Aorta (tissue), 5 donors: ENCODE measurements around the gene CTIF. TPM values are rescaled to one million over a fixed set of nuclear protein-coding genes. Genes with fewer than 3 reads are reported as not detected.

Source experiments
- ATAC-seq: fragments of 200-7000 bp; cut with Tn5 transposase; one replicate; pipeline ENCODE4 v1.9.1; 2022; ENCODE audit warnings: moderate library complexity; ENCODE audit not compliant: low FRiP score
- DNase-seq, 2 donors: peaks; one replicate each; pipeline ENCODE4 v3.0.0-alpha.2; 2020
- H3K27ac ChIP-seq, 2 donors: one replicate each; pipeline ENCODE4 v1.5.1; 2013; ENCODE audit warnings: low read length in 2 of 2, mild to moderate bottlenecking in 2 of 2, moderate library complexity in 2 of 2, control low read depth in 1 of 2, inconsistent platforms in 1 of 2, low read depth in 1 of 2
- H3K27me3 ChIP-seq, 2 donors: one replicate each; pipeline ENCODE4 v1.6.1; 2013; ENCODE audit warnings: control low read depth in 1 of 2, low read length in 1 of 2, mild to moderate bottlenecking in 1 of 2, moderate library complexity in 1 of 2; ENCODE audit not compliant: insufficient read depth in 2 of 2, control insufficient read depth in 1 of 2
- H3K36me3 ChIP-seq, 2 donors: one replicate each; pipeline ENCODE4 v1.6.1; 2013; ENCODE audit warnings: control low read depth in 1 of 2, low read length in 1 of 2, mild to moderate bottlenecking in 1 of 2; ENCODE audit not compliant: insufficient read depth in 2 of 2, control insufficient read depth in 1 of 2
- H3K4me1 ChIP-seq, 2 donors: one replicate each; pipeline ENCODE4 v1.6.1; 2013; ENCODE audit warnings: low read length in 2 of 2, control low read depth in 1 of 2, mild to moderate bottlenecking in 1 of 2, moderate library complexity in 1 of 2; ENCODE audit not compliant: insufficient read depth in 2 of 2, control insufficient read depth in 1 of 2
- H3K4me3 ChIP-seq, 2 donors: one replicate each; pipeline ENCODE4 v1.5.1; 2013; ENCODE audit warnings: low read length in 2 of 2, control low read depth in 1 of 2, mild to moderate bottlenecking in 1 of 2
- H3K9me3 ChIP-seq: one replicate; pipeline ENCODE4 v1.6.1; 2013; ENCODE audit warnings: mild to moderate bottlenecking, low read length; ENCODE audit not compliant: control insufficient read depth
- WGBS, 2 donors: extraction: QIAGEN DNeasy Blood & Tissue Kit; methylation state at CpG; one replicate each; pipeline ENCODE4 v1.1.7; 2013; 5-methylcytosine and 5-hydroxymethylcytosine counted together
- intact Hi-C, 2 donors: fragments of 100-400 bp; cut with DNase I; formaldehyde crosslinking; loops; one replicate each; pipeline versions ENCODE4 v1.14.2 to v1.15.0; 2022
- polyA plus RNA-seq, 2 donors: library from polyadenylated mRNA; stranded (reverse); fragments of 200-250 nt; gene quantifications; one replicate each; pipeline ENCODE4 v1.2.3, GENCODE V29; 2013
- total RNA-seq, 2 donors: library from RNA; stranded (reverse); fragmentation: NEBNext Ultra II Directional; extraction: Animal tissue kit (Norgen Biotek cat#: 25700); gene quantifications; one replicate each; pipeline ENCODE4 v1.2.1, GENCODE V29; 2021
- donor health status: healthy with polysubstance abuse.
- donor health status: Bipolar disorder and iron deficiency.
- donor health status: DM: no; HTN: no; CAD: no.
- donor health status: DM: no; HTN: no; CAD: no.
- donor health status: DM: yes; HTN: yes; CAD: no.

CTIF gene
- total and polyA plus RNA-seq, 4 donors: 14.4 to 113 (median 93.4) TPM

- H3K4me3 ChIP-seq: no peak overlapping the region
- DNase-seq (peak; percentile 39 to 61), ATAC-seq (no peak)
- no peaks in the 10 kb centered on the region for H3K27me3 ChIP-seq
- WGBS, 2 donors: 83 to 84% methylated on average over 8 of the region's 8 CpGs
- H3K36me3 ChIP-seq: no peaks in the 10 kb centered on the region
- H3K4me1 ChIP-seq: no peaks in the 10 kb centered on the region
- no peaks in the 10 kb centered on the region for H3K9me3 ChIP-seq
- H3K27ac ChIP-seq: no peak overlapping the region
- intact Hi-C loops: no loop called here
These were observed 196.3 kb downstream of the CTIF start for GRCh38 chr18:48735080-48735676.

DNA sequence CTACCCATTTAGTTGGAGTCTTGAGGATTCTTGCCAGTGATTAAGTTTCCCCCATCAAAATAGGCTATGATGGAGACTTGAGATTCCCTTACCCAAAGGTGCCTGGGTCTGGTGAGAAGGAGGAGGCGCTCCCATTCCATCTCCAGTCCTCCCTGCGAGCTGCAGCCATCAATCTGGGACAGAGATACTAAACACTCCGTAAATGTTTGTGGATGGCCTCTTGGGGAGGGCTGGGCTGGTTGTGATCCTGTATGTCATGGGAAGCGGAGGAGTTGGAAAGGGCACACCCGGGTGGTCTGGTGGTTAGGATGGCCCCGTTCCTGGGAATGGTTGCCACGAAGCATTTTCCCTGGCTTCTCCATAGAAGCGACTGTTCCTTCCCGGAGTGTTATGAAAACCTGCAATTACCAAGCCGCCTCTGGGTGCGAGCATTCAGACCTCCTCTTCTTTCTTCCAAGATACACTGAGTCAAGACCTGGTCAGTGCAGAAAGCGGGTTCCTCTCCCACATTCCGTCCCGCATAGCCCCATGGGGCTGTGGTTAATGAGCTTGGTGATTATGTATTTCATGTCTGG, 196.9 kb downstream of the CTIF start:
- H3K4me1 ChIP-seq: no peaks in the 10 kb centered on the region
- intact Hi-C loops: no loop called here
- H3K9me3 ChIP-seq: no peaks in the 10 kb centered on the region
- no peak for ATAC-seq
- peak; percentile 45 to 51 for DNase-seq
- no peaks in the 10 kb centered on the region for H3K27me3 ChIP-seq
- WGBS, 2 donors: 94 to 96% methylated on average over 14 of the region's 14 CpGs
- H3K27ac ChIP-seq: no peak overlapping the region
- H3K36me3 ChIP-seq: no peaks in the 10 kb centered on the region
- no peak overlapping the region for H3K4me3 ChIP-seq

DNA sequence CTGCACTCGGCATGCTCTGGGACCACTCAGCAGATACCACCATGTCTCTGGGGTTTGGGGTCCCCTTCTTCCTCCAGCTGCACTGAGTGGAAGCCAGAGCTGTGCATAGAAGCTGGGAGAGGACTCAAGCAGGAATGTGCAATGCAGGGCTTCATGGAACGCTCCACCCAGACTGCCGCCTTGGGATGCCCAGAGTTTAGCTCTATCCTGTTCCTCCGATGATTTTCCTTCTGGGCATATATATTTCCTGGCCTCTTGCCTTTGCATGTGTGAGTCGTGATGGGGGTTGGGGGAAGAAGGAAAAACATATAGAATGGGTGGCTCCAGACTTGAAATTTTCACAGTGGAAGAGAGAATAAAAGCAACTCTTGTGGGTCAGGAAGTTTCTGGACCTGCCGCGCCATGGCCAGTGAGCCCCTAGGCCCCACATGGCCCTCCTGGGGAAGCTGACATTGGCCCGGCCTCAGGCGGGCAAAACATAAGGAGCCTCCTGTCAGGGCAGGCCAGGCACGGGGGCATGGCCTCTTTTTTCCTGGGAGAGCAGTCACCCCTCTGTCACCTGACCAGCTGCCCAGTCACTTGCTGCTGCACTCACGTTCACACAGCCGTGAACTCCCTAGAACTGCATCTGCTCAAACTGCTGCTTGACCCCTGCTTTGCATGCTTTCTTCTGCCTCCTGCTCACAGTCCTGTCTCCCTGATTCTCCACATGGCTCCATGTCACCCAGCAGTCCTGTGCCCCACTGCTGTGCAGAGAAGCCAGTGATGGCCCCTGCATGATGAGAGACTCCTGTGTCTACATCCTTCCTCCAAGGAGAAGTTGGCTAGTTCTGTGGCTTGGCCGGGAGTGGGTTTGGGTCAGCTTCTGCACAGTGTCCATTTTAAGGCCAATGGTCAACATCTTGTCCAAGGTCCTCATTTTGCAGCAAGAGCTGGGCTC, 197.8 kb downstream of the CTIF start:
- H3K27me3 ChIP-seq: no peaks in the 10 kb centered on the region
- H3K27ac ChIP-seq: no peak overlapping the region
- H3K36me3 ChIP-seq: no peaks in the 10 kb centered on the region
- peak in 1 of 2 donors; percentile 39 for DNase-seq
- H3K9me3 ChIP-seq: no peaks in the 10 kb centered on the region
- 89 to 91% methylated on average over 13 of the region's 13 CpGs for WGBS, 2 donors
- intact Hi-C loops: no loop called here
- no peaks in the 10 kb centered on the region for H3K4me1 ChIP-seq
- ATAC-seq: no peak
- H3K4me3 ChIP-seq: no peak overlapping the region

- intact Hi-C loops: no loop called here
- Histone ChIP-seq H3K27me3 (no peaks in the 10 kb centered on the region), H3K9me3 (no peaks in the 10 kb centered on the region), H3K4me3 (no peak overlapping the region), H3K36me3 (no peaks in the 10 kb centered on the region), H3K27ac (peak overlapping the region; percentile 28 to 64), H3K4me1 (peaks cover 0 to 7% of the 10 kb centered on the region in 2 donors)
- 63 to 68% methylated on average over 17 of the region's 17 CpGs for WGBS, 2 donors
- no peak for ATAC-seq
- peak in 1 of 2 donors; percentile 64 for DNase-seq
These were observed 200.6 kb downstream of the CTIF start for GRCh38 chr18:48739266-48740067.

DNA sequence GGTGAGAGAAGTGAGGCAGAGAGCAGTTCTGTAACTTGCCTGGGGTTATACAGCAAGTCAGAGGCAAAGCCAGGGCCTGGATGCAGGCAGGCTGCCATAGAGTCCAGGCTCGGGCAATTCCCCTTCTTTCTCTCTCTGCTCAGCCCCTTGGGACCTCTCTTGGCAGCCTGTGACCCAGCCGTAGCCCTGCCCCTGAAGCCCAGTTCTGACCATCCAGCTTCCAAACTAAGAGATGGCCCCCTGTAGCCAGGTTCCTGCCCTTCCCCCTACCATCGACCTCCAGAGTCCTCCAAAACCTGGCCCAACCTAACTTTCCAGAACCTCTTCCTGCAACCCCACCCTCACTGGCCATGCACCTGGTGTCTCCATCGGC, 201.2 kb downstream of the CTIF start:
- peak; percentile 87 to 88 for DNase-seq
- H3K9me3 ChIP-seq: no peaks in the 10 kb centered on the region
- no peaks in the 10 kb centered on the region for H3K36me3 ChIP-seq
- peak overlapping the region; percentile 38 to 43 for H3K27ac ChIP-seq
- 6 to 12% methylated on average over 4 of the region's 4 CpGs for WGBS, 2 donors
- H3K4me3 ChIP-seq: no peak overlapping the region
- peaks cover 0 to 7% of the 10 kb centered on the region in 2 donors for H3K4me1 ChIP-seq
- H3K27me3 ChIP-seq: no peaks in the 10 kb centered on the region
- ATAC-seq: peak; percentile 69
- intact Hi-C loops: no loop called here

GRCh38 chr18:48740851-48741485, 202.1 kb downstream of the CTIF start:
- H3K4me3 ChIP-seq: no peak overlapping the region
- ATAC-seq: no peak
- 9 to 36% methylated on average over 4 to 6 of the region's 6 CpGs for WGBS, 2 donors
- H3K27me3 ChIP-seq: no peaks in the 10 kb centered on the region
- peak; percentile 62 to 77 for DNase-seq
- H3K4me1 ChIP-seq: peaks cover 0 to 7% of the 10 kb centered on the region in 2 donors
- H3K9me3 ChIP-seq: no peaks in the 10 kb centered on the region
- peak overlapping the region in 1 of 2 donors; percentile 9 for H3K27ac ChIP-seq
- intact Hi-C loops: no loop called here
- H3K36me3 ChIP-seq: no peaks in the 10 kb centered on the region

GRCh38 chr18:48741866-48742265, 203.0 kb downstream of the CTIF start:
- Histone ChIP-seq H3K4me1 (peaks cover 0 to 7% of the 10 kb centered on the region in 2 donors), H3K36me3 (no peaks in the 10 kb centered on the region), H3K27me3 (no peaks in the 10 kb centered on the region), H3K4me3 (no peak overlapping the region), H3K9me3 (no peaks in the 10 kb centered on the region), H3K27ac (peak overlapping the region in 1 of 2 donors; percentile 55)
- ATAC-seq (no peak), DNase-seq (peak in 1 of 2 donors; percentile 45)
- 87 to 92% methylated on average over 6 of the region's 6 CpGs for whole genome bisulfite sequencing, 2 donors
- intact Hi-C loops: no loop called here

DNA sequence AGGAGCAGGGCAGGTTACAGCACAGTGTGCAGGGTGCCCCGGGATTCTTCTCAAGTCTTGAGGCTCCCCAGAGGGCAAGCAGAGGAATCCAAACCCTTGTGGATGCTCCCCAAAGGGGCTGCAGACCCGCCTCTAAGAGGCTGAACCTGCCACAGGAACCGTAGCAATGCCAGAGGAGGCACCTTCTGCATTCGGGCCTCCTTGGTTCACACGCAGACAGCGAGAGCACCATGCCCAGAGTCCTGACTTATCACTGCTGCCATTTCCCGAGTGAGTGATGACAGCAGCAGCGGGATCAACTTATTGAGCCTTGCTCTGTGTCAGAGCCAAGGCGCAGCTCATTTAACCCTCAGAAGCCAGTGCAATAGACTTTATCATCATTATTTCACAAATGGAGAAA, 203.5 kb downstream of the CTIF start:
- intact Hi-C loops: no loop called here
- 22 to 32% methylated on average over 9 of the region's 9 CpGs for WGBS, 2 donors
- Histone ChIP-seq H3K4me1 (peaks cover 0 to 7% of the 10 kb centered on the region in 2 donors), H3K27me3 (no peaks in the 10 kb centered on the region), H3K4me3 (no peak overlapping the region), H3K9me3 (no peaks in the 10 kb centered on the region), H3K27ac (peak overlapping the region in 1 of 2 donors; percentile 55), H3K36me3 (no peaks in the 10 kb centered on the region)
- DNase-seq: peak in 1 of 2 donors; percentile 68
- no peak for ATAC-seq
